ENCODE data around the gene STAC2.
"Not testable (repeated sequence)": the region's sequence is repeated elsewhere in the genome, so short reads cannot be mapped to it uniquely, and the experiment has no call there.

STAC2 gene, protein sequence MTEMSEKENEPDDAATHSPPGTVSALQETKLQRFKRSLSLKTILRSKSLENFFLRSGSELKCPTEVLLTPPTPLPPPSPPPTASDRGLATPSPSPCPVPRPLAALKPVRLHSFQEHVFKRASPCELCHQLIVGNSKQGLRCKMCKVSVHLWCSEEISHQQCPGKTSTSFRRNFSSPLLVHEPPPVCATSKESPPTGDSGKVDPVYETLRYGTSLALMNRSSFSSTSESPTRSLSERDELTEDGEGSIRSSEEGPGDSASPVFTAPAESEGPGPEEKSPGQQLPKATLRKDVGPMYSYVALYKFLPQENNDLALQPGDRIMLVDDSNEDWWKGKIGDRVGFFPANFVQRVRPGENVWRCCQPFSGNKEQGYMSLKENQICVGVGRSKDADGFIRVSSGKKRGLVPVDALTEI

DNA sequence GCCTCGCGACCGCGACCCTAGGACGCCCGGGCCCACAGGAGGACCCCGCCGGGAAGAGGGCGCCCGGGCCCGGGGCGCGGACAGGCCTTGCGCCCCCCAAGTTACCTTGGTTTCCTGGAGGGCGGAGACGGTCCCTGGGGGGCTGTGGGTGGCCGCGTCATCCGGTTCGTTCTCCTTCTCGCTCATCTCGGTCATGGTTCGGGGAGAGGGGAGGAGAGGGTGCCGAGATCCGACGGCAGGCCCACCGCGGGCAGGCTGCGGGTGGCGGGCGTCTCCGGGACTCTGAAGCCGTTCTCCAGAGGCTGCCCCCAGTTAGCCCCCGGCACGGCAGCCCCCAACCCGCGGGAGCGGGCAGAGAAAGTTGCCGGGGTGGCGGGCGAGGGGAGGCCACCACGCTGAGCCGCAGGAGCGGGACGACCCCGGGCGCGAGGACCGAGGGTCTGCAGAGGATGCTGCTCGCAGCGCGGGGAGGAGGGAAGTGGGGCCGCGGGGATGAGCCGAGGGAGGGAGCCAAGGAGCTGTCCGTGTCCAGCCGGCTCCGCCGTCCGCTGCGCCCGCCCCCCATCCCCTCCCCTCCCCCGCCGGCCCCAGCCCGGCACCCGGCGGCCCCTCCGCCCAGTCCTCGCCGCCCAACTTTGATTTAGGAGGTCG, at the start of gene STAC2:
STAC2 (minus strand) TSS at position 638 of the 651 bp plus-strand sequence; CDS start at position 195, 443 bp downstream.
- DNase-seq = no peak
- intact Hi-C loops (cut with DNase I) = no loop called here

DNA sequence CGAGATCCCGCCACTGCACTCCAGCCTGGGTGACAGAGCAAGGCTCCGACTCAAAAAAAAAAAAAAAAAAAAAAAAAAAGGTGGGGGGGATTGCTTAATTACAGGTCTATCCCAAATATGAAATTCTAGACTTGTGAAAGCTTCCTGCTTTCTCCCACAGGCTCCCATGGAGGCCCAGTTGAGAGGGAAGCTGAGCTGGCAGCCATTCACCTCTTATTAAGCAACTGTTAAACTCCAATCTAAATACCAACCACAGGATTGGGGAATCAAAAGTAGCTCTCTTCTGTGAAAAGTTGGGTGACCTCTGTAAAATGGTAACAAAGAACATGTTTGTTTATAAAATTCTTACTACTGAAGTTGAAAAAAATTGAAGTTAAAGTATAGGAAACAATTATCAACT, 45.8 kb upstream of the STAC2 start:
- no peak for DNase-seq
- intact Hi-C loops (cut with DNase I) = no loop called here

DNA sequence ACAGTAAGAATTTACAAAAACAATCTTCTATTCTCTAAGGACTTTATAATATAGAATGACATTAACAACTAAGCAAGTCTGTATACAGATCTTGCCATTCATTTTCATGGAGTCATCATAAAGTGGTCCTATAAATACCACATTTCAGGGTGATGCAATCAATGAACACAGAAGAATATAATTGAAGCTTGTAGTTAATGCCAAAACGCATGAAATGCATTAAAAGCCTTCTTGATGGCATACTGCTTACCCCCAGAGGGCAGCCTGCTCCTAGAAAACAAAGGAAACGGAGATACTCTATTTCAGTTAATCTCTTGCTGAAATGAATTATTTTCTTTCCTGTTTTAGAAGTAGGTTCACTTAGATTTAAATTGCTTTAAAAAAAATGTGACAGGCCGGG, 45.2 kb upstream of the STAC2 start:
- intact Hi-C loops (cut with DNase I) = no loop called here
- peak in 10 of 42 donors; percentile 5 to 30 (median 16) for DNase-seq

DNA sequence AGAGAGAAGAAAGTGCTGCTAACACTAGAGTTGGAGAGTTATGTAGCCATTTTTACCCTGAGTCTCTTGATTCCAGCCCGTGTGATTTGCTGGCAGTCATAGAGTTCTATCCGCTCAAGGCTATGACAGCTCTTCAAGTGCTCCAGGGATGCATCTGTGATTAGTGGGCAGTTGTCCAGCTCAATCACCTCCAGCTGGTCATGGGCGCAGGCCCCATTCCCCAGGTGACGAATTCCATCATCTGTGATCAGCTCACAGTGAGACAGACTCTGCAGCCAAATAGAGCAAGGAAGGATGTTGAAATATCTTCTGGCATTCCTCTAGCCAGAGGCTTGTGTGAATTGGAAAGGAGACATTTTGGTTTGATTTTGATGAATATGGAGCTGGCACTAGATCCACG, 38.4 kb upstream of the STAC2 start:
- no peak for DNase-seq

DNA sequence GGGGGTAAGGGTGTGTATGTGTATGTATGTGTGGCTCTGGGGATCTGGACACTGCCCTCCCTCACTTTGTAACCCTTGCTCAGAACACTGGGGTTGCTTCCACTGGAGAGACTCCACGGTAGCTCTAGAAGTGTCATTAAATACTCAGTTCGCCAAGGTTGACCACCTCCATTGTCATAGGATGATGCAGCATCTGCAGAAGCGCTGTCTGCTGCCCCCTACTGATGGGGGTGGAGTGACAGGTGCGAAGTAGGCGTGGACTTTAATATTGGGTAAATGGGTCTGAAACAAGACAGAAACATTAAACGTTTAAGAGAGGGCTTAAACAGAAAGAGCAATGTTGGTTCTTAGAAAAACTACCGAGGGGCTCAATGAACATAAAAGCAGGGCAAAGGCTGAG, 35.5 kb upstream of the STAC2 start:
- no peak for DNase-seq

More for the DNA sequence above, 38.4 kb upstream of the STAC2 start:
- intact Hi-C loops (cut with DNase I) = no loop called here

DNA sequence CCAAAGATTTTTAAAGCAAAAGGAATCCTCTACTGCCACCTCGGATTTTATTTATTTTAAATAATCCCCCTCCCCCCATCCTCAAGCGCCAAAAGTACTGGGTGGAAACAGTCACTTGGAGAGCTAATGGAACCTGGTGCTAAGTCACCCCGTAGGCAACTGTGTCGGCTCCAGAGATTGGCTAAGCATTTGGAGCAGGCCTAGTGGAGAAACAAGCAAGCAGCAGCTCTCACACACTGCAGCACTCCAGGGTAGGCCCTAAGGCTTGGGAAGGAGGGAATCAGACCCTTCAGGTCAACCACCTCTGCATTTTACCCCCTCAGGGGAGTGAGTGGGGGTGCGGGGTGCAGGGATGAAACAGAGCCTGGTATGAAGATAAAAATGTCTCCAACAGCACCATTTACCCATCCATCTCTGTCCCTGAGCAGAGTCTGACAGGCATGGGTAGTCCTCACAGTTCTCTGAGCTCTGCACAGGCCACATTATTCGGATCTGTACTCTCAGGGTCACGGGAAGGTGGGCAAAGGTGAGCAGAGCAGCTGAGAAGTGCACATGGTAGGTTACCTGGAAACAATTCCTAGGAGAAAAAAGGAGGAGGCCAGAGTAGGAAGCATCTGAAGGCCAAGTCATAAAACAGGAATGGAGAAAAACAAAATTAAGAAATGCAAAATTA, 27.2 kb upstream of the STAC2 start:
- intact Hi-C loops (cut with DNase I) = no loop called here
- DNase-seq = peak in 1 of 42 donors; percentile 18

More for the DNA sequence above, 35.5 kb upstream of the STAC2 start:
- intact Hi-C loops (cut with DNase I) = no loop called here

DNA sequence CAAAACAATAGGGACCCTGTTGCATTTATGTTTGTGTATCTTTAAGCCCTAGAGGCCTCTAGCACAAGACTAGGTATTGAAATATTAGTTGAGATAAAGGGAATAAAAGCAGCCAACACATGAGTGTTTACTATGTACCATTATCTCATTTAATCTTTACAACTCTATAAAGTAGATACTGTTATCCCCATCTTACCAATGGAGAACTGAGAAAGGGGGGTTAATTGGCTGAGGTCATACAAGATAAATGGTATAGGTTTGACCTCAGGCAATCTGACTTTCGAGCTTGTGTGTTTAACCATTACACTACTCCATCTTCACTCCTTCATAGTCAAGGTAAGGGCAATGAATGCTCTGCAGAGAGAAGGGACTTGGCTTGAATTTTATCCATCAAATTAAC, 26.3 kb upstream of the STAC2 start:
- intact Hi-C loops (cut with DNase I) = no loop called here
- DNase-seq = no peak

DNA sequence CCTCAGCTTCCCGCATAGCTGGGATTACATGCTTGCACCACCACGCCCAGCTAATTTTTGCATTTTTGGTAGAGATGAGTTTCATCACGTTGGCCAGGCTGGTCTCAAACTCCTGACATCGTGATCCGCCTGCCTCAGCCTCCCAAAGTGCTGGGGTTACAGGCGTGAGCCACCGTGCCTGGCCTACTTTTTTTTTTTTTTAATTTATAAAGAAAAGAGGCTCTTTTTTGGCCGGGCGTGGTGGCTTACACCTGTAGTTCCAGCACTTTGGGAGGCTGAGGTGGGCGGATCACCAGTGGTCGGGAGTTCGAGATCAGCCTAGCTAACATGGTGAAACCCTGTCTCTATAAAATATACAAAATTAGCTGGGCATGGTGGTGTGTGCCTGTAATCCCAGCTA, 24.3 kb upstream of the STAC2 start:
- peak in 2 of 42 donors; percentile 7 to 19 for DNase-seq
- intact Hi-C loops (cut with DNase I) = not testable (repeated sequence)

DNA sequence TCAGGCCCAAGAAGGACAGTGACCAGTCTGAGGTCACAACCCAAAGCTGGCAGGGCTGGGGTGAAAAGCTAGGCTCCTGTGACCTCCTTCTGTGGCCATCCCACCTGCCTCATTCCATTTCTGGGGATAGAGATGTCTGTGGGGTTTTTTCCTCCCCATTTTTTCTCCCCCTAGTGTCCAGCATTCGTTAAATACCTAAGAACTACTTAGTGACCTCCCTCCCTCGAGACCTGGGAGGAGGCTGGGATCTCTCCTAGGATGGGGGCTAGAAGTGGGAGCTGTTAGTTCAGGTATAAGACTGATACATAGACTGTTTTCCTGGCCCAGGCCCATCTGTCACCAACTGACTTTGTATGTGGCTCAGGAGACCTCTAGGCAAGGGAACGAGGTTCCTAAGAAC, 20.5 kb upstream of the STAC2 start:
- intact Hi-C loops (cut with DNase I) = loop anchor here (10.0 kb wide), 1 partner anchor 261 kb away; no protein-coding TSS in a partner anchor
- peak in 2 of 42 donors; percentile 20 to 29 for DNase-seq

DNA sequence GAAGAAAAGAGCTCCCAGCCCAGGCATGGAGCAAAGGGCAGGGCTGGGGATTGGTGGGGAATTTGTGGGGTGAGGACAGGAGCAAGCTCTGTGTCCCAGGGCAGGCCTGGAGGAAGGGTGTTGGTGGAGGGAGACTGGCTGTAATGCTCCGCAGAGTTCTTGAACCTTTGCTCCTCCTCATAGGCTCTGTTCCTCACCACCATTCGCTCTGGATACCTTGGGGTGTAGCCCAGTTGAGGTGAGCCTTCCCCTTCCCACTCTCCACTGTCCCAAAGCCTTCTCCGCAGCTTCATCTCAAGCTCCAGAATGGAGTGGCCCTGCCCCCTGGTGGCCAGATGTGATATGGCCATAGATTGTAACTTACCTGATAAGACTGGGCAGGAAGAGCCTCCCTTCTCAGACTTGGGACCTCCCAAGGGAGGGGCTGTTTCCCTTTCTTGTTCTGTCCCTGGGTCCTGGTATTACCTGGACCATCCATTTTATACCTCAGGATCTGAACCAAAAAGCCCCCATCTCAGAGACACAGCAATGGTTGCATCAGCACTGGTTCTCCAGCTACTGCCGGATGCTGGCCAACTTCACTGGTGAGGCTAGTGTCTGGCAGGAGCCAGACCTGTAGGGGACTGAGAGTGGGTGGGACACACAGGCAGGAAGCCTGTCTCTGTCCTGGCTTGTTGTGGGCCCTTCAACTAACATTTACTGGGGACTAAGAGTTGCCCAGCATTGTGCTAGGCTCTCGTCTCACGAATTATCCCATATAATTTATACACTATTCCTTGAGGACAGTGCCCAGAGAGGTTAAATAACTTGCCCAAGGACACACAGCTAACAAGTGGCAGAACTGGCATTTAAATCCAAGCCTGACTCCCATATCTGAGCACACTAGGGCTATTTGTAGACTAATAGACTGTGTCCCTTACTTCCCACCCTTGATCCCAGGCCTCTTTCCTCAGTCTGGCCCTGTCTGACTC, 19.1 kb upstream of the STAC2 start:
- intact Hi-C loops (cut with DNase I) = loop anchor here (10.0 kb wide), 1 partner anchor 260 kb away; no protein-coding TSS in a partner anchor
- peak; percentile 62 to 96 (median 90) for DNase-seq

DNA sequence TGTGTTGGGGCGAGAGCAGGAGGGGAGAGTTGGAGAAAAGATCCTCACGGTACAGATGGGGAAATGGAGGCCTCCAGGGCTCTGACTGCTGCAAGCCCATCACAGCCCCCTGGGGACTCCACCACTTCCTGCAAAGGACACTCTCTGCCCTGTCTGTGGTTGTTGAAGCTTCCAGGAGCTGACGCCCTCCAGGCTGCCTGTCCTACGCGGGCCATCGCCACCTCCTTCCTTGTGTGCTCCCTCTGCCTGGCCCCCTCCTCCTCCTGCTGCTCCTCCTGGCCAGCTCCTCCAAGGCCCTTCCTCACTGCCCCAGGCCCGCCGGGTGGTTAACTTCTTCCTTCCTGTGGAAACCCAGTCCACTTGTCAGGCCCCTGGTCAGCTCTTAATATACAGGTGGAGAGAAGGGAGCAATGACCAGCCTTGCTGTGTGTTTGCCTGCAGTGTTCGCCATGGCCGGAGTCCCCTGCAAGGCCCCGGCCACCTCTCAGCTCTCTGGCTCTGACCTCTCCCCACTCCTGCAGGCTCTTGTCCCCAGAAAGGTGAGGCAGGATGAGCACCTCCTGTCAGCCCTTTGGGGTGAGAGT, 18.4 kb upstream of the STAC2 start:
- intact Hi-C loops (cut with DNase I) = loop anchor here (10.0 kb wide), 1 partner anchor 259 kb away; no protein-coding TSS in a partner anchor
- peak in 1 of 42 donors; percentile 24 for DNase-seq

DNA sequence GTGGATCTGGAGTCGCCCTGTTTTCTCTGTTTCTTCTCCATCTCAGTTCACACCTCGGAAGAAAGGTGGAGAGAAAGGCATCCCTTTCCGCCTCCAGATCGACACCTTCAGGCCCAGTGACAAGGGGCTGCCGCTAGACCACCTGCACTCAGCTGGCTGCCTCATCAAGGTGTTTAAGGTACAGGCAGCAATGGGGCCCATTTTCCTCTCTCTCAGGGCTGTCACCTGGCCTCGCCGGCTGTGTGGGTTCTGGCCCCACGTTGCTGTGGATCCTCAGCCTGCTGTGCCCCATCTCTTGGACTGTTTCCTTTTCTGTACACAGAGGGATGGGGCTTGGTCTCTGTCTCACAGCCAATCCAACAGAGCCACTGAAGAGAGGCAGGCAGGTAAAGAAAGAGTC, 17.4 kb upstream of the STAC2 start:
- intact Hi-C loops (cut with DNase I) = loop anchor here (10.0 kb wide), 1 partner anchor 258 kb away; no protein-coding TSS in a partner anchor
- DNase-seq = peak in 1 of 42 donors; percentile 18

DNA sequence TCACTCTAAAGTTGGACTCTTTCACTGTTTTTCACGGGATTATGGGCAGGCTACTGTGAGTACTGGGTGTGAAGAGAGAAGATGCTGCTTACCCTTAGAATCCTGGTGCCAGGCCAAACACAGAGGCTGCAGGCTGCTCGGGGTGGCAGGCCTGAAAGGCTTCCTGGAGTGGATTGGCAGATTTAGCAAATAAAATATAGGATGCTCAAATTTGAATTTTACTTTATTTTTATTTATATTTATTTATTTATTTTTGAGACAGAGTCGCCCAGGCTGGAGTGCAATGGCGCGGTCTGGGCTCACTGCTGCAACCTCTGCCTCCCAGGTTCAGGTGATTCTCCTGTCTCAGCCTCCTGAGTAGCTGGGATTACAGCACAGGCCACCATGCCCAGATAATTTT, 14.9 kb upstream of the STAC2 start:
- intact Hi-C loops (cut with DNase I) = loop anchor here (10.0 kb wide), 1 partner anchor 256 kb away; no protein-coding TSS in a partner anchor
- DNase-seq = peak in 2 of 42 donors; percentile 14 to 25

DNA sequence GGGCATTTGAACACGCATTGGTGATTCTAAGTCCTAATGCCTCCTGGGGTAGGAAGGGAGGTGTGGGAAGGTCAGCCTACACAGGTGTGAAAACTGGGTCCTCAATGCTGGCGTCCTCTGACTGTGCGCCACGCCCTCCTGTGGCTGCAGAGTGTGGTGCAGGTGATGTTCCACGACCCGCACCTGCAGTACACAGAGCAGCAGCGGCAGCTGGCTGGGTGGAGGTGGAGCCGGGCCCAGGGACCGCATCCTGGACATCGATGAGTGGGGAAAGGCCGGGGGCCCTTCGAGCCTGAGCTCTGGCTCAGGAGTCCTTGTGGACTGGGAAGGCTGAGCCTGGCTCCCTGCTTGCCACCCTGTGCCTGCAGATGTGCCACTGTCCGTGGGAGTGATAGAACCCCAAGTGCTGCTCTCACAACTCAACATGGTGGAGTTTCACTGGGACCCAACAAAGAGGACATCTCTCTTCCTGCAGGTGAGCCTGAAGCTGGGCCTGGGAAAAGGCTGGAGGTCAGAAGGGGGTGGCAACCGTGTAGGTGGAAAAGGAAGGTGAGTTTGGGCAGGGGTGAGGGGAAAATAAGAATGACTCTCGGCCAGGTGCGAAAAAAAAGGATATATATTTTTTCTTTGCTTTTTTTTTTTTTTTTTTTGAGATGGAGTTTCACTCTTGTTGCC, 14.0 kb upstream of the STAC2 start:
- intact Hi-C loops (cut with DNase I) = loop anchor here (10.0 kb wide), 1 partner anchor 255 kb away; no protein-coding TSS in a partner anchor
- DNase-seq = peak in 35 of 42 donors; percentile 28 to 76 (median 58)

DNA sequence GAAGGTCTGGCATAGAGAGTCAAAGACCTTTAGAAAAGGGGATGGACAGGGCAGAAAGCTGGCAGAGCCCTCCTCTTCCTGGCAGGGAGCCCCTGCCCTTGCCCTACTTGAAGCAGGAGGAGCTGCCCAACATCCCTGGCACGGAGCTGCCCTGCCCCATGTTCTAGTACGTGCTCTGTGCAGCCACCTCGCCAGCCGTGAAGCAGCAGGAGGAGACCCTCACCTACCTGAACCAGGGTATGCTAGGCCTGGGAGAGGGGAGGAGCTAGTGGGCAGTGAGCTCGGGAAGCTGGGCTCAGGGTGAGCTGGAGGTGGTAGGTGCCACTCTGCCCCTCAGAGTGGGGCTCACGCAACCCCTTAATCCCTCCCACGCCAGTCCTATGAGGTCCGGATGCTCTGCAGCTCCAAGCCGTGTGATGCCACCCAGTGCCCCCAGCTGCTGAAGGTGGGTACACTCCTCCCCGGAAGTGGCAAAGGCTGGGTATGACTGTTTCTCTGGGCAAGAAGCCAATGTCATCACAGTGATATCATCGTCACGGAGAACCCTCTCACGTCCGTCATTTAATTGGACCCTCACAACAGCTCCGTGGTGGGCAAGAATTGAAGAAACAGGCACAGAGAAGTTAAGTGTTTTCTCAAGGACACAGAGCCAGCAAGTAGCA, 12.7 kb upstream of the STAC2 start:
- intact Hi-C loops (cut with DNase I) = no loop called here
- DNase-seq = no peak

DNA sequence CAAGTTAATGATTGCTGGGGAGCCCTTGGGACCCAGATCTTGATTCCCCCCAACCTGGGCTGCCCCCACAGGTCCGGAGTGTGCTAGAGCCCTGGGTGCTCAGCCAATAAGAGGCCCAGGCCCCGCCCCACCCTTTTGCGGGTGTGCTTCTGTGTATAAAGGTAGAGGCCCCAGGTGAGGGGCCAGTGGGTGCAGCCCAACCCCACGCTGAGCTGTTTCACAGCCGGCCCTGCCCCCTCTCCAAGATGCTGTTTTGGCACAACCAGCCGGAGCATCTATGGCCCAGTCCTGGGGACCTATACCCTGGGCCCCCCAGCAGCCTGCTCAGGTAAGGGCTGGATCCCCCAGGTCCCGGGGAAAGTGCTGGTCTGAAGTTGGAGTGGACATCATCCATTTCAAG, 11.8 kb upstream of the STAC2 start:
- intact Hi-C loops (cut with DNase I) = no loop called here
- no peak for DNase-seq

DNA sequence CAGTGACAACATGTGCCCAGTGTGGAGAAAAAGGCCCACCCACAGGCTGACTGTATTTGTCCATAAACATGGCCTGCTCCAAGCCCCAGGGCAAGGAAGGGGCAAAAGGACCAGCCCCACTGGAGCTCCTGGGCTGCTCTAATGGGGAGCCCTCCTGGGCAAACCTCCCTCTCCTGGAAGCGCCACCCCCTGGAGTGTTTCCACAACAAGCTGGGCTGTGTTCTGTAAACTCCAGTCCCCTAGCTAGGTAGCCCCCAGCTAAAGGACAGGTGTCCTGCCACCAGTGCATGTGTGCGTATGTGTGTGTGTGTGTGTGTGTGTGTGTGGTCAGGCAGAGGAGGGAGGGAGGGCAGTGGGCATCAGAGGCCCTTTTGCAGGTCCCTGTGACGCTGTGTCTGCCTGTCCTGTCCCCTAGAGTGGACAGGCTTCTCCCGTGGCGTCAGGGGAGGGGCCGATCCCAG, 11.3 kb upstream of the STAC2 start:
- no peak for DNase-seq
- intact Hi-C loops (cut with DNase I) = no loop called here
